Progenitor cell of endocrine pancreas (in vitro differentiated cells): ENCODE measurements around the gene NOS1AP. TPM values are rescaled to one million over a fixed set of nuclear protein-coding genes. Genes with fewer than 3 reads are reported as not detected.

ENCODE experiments used
- DNase-seq: peaks from one replicate; pipeline ENCODE4 v3.0.0; 2021; ENCODE audit warnings: low spot score; ENCODE audit not compliant: unreplicated experiment
- H3K27ac Mint-ChIP-seq: 2 replicates; pipeline ENCODE4 v1.8.0; 2021; ENCODE audit warnings: mild to moderate bottlenecking, moderate library complexity, mixed read lengths
- H3K27me3 Mint-ChIP-seq: 2 replicates; pipeline ENCODE4 v1.8.0; 2021; ENCODE audit warnings: mixed read lengths
- H3K36me3 Mint-ChIP-seq: 2 replicates; pipeline ENCODE4 v1.8.0; 2022; ENCODE audit warnings: mixed read lengths; ENCODE audit not compliant: insufficient read depth
- H3K4me1 Mint-ChIP-seq: 2 replicates; pipeline ENCODE4 v1.8.0; 2021; ENCODE audit warnings: low read depth, mixed read lengths
- H3K4me3 Mint-ChIP-seq: 2 replicates; pipeline ENCODE4 v1.8.0; 2021; ENCODE audit warnings: low read depth, mild to moderate bottlenecking, moderate library complexity, mixed read lengths
- H3K9me3 Mint-ChIP-seq: 2 replicates; pipeline ENCODE4 v1.8.0; 2021; ENCODE audit warnings: low read depth, mixed read lengths
- CTCF ChIP-seq: fragments of 200-600 bp; sonication (generic); IDR thresholded peaks from one replicate; pipeline ENCODE4 v1.5.0; 2021; ENCODE audit warnings: antibody characterized with exemption, mild to moderate bottlenecking; ENCODE audit not compliant: unreplicated experiment
- total RNA-seq: library from RNA; stranded (reverse); gene quantifications from 2 replicates; pipeline ENCODE4 v1.2.1, GENCODE V29; 2021

NOS1AP gene
- total RNA-seq, 1 donor from 2014 or later: 5.6 TPM

- no peak for DNase-seq
- Mint-ChIP-seq H3K4me3 (no peak overlapping the region), H3K27ac (no peak overlapping the region), H3K4me1 (peaks cover 5% of the 10 kb centered on the region), H3K27me3 (no peaks in the 10 kb centered on the region), H3K36me3 (no peaks in the 10 kb centered on the region), H3K9me3 (no peaks in the 10 kb centered on the region)
- TF ChIP-seq CTCF: no peak
These were observed 173.3 kb downstream of the NOS1AP start for GRCh38 chr1:162242804-162243203.

DNA sequence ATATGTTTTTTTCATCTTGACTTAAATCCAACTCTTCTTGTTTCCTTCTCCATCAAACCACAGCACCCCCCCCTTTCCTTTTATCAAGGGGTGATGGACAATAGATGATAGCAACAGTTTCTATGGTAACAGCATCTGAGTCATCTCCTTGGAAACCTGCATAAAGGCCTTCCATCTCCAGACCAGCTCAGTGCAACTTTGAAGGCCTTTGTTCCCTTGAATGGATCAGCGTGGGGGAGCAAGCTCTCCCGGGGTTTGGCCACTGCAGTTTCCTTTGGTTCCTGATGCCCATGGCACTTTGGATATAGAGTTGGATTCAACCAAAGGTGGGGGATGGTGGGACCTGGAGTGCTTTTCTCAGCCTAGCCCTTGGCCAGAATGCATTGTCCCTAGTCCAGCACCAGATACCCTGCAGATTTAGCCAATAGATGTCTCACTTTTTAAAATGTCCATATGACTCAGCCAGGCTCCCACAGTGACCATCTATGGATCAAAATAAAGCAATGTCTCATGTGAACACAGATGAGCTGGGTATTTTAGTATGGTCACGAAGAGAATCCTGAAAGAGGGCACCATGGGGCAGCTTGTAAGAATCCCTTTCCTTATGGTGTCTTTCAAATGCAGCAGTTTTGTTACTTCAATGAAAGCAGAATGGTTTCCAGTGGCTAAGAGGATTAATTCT lies 179.5 kb downstream of the NOS1AP start:
- Mint-ChIP-seq H3K36me3 (no peaks in the 10 kb centered on the region), H3K4me3 (no peak overlapping the region), H3K27ac (no peak overlapping the region), H3K4me1 (peaks cover 6% of the 10 kb centered on the region), H3K27me3 (no peaks in the 10 kb centered on the region), H3K9me3 (no peaks in the 10 kb centered on the region)
- TF ChIP-seq CTCF: no peak
- DNase-seq: no peak

DNA sequence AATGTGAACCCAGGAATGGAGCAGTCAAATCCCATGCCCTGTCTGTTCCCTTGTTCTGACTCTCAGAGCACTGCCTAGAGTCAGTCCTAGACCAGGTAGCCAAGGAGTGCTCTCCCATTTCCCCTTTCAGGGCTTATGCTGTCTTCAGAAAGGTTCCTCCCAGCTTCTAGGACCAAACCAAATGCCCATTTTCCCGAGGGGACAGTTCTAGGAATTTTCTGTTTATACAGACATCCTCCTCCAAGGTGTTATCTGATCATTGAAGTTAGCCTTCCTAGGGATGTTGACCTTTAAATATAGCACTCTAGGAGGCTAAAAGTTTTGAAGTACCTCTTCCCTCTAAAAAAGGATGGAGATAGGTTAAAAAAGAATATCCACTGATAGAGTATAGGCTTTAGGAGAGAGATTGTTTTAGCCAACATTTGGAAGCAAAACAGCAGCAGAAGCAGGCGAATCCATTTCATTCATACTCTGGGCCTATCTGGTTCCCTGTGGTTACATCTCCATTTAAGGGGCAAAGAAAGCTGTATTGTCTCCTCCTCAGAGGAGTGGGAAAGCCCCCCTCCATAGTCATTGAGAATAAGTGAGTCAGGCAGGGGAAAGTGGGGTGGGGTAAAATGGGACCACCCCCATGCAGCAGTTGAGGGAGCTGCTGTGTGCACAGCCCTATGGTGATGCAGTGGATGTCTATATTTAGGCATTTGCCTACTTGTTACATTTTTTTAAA lies 180.7 kb downstream of the NOS1AP start:
- no peaks in the 10 kb centered on the region for H3K36me3 Mint-ChIP-seq
- no peak for DNase-seq
- no peak for TF ChIP-seq CTCF
- H3K4me1 Mint-ChIP-seq: peaks cover 6% of the 10 kb centered on the region
- H3K4me3 Mint-ChIP-seq: no peak overlapping the region
- H3K9me3 Mint-ChIP-seq: no peaks in the 10 kb centered on the region
- H3K27me3 Mint-ChIP-seq: no peaks in the 10 kb centered on the region
- no peak overlapping the region for H3K27ac Mint-ChIP-seq

DNA sequence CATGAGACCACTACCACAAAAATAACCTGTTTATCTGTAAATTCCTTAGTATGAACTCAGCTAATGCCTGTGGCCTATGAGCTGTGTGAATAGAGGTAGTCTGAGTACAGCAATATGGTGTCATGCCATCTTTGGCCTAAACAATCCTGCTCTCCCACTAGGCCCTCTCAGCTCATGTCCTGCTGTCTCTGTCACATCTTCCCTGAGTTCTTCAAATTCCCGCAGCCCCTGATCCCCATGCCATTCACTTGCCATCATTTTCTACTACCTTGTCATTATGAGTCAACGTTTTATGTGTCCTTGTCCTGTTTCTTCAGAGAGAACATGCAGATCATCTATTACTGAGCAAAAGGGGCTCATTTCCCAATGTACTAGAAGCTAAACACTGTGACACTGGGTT lies 181.6 kb downstream of the NOS1AP start:
- no peak for DNase-seq
- Mint-ChIP-seq H3K27me3 (no peaks in the 10 kb centered on the region), H3K4me1 (peaks cover 6% of the 10 kb centered on the region), H3K36me3 (no peaks in the 10 kb centered on the region), H3K9me3 (no peaks in the 10 kb centered on the region), H3K4me3 (no peak overlapping the region), H3K27ac (no peak overlapping the region)
- no peak for TF ChIP-seq CTCF

- no peaks in the 10 kb centered on the region for H3K9me3 Mint-ChIP-seq
- H3K4me3 Mint-ChIP-seq: no peak overlapping the region
- TF ChIP-seq CTCF: no peak
- H3K27me3 Mint-ChIP-seq: no peaks in the 10 kb centered on the region
- H3K27ac Mint-ChIP-seq: no peak overlapping the region
- peaks cover 4% of the 10 kb centered on the region for H3K4me1 Mint-ChIP-seq
- DNase-seq: no peak
- no peaks in the 10 kb centered on the region for H3K36me3 Mint-ChIP-seq
These were observed 182.7 kb downstream of the NOS1AP start for GRCh38 chr1:162252214-162252613.
